K562 (cell line): Measurements from ENCODE around the gene NADK. TPM values are rescaled to one million over a fixed set of nuclear protein-coding genes. Genes with fewer than 3 reads are reported as not detected.

Experiments used
- ATAC-seq: fragments of 200-7000 bp; cut with Tn5 transposase; 3 replicates; pipeline ENCODE4 v1.9.1; 2020; ENCODE audit warnings: moderate library complexity
- BruUV-seq: library from RNA; stranded (reverse); fragments of 400-500 nt; replicated peaks from 2 replicates; lab custom pipeline; 2021; lab: Mats Ljungman, UMichigan
- CTCF ChIA-PET: fragments of 300-600 bp; formaldehyde crosslinking; extraction: SDS; loops from one replicate; lab custom pipeline; 2021; ENCODE audit warnings: low intra/inter-chr PET ratio; lab: Yijun Ruan, JAX
- POLR2A ChIA-PET: fragments of 300-600, 350-650 bp; sonication (Branson Sonifier 250); formaldehyde crosslinking; extraction: SDS; loops from one replicate; lab custom pipeline; 2021; ENCODE audit warnings: antibody characterized with exemption, inconsistent platforms; lab: Yijun Ruan, JAX
- DNase-seq, 4 experiments: peaks; one replicate each; pipeline versions ENCODE4 v3.0.0 to v3.0.0-alpha.2; 2011 to 2018; ENCODE audit warnings: low spot score in 3 of 4, mixed read lengths in 3 of 4; ENCODE audit errors: extremely low read depth in 1 of 4
- FAIRE-seq: peaks from 2 replicates; lab custom pipeline; 2011; peaks lifted over from hg19 to GRCh38; lab: Jason Lieb, UNC
- H2AFZ ChIP-seq: 2 replicates; pipeline ENCODE4 v1.6.0; 2011; ENCODE audit warnings: low read depth, low read length, control low read depth, inconsistent platforms
- H3K27ac ChIP-seq: fragments of 200-600 bp; 3 replicates; pipeline ENCODE4 v1.8.0; 2011; ENCODE audit warnings: low read depth, mild to moderate bottlenecking, control low read depth, inconsistent platforms, low read length, moderate library complexity, mixed read lengths; ENCODE audit errors: extremely low read depth
- H3K27me3 ChIP-seq, 2 experiments: fragments of 300-600 bp in 1 of 2; 2 replicates in 1 of 2; 3 replicates in 1 of 2; pipeline versions ENCODE4 v1.6.0 to v1.8.0; 2011; ENCODE audit warnings: inconsistent platforms in 2 of 2, low read length in 2 of 2, mild to moderate bottlenecking in 1 of 2, mixed read lengths in 1 of 2, moderate library complexity in 1 of 2; ENCODE audit not compliant: control insufficient read depth in 2 of 2, insufficient read depth in 2 of 2
- H3K36me3 ChIP-seq: fragments of 300-600 bp; 3 replicates; pipeline ENCODE4 v1.8.0; 2011; ENCODE audit warnings: mild to moderate bottlenecking, low read length, inconsistent platforms; ENCODE audit not compliant: control insufficient read depth, insufficient read depth
- H3K4me1 ChIP-seq, 2 experiments: fragments of 200-600 bp in 1 of 2; replicated peaks in 1 of 2; 2 replicates in 1 of 2; 3 replicates in 1 of 2; pipeline versions ENCODE4 v1.5.1 to v1.8.0; 2011; ENCODE audit warnings: inconsistent platforms in 2 of 2, low read length in 2 of 2, mild to moderate bottlenecking in 1 of 2, mixed read lengths in 1 of 2, moderate library complexity in 1 of 2; ENCODE audit not compliant: control insufficient read depth in 2 of 2, insufficient read depth in 2 of 2
- H3K4me2 ChIP-seq: 2 replicates; pipeline ENCODE4 v1.6.1; 2011; ENCODE audit warnings: low read length, control low read depth, inconsistent platforms, mixed read lengths; ENCODE audit not compliant: insufficient read depth
- H3K4me3 ChIP-seq: fragments of 200-600 bp; sonication (generic), shearing (Covaris generic); 2 replicates; pipeline ENCODE4 v1.5.1; 2016; ENCODE audit warnings: control low read depth, inconsistent platforms
- H3K79me2 ChIP-seq: fragments of 200-600 bp; 3 replicates; pipeline ENCODE4 v1.8.0; 2011; ENCODE audit warnings: low read length, inconsistent platforms; ENCODE audit not compliant: control insufficient read depth, insufficient read depth
- H3K9ac ChIP-seq, 2 experiments: 2 replicates each; pipeline versions ENCODE4 v1.6.0 to v1.6.1; 2011; ENCODE audit warnings: low read depth in 2 of 2, low read length in 2 of 2, control low read depth in 1 of 2, inconsistent platforms in 1 of 2, mild to moderate bottlenecking in 1 of 2, mixed read lengths in 1 of 2; ENCODE audit not compliant: insufficient read depth in 1 of 2
- H3K9me1 ChIP-seq: one replicate; pipeline ENCODE4 v1.6.0; 2011; ENCODE audit warnings: inconsistent platforms, mild to moderate bottlenecking, low read length, moderate library complexity; ENCODE audit not compliant: control insufficient read depth, insufficient read depth
- H3K9me3 ChIP-seq: replicated peaks from 2 replicates; pipeline ENCODE4 v1.5.1; 2011; ENCODE audit warnings: low read depth, low read length, inconsistent platforms; ENCODE audit not compliant: control insufficient read depth, insufficient read depth
- H4K20me1 ChIP-seq: replicated peaks from 2 replicates; pipeline ENCODE4 v1.6.1; 2011; ENCODE audit warnings: low read length, inconsistent platforms, mixed read lengths; ENCODE audit not compliant: control insufficient read depth, insufficient read depth
- FOXJ3 ChIP-seq: sonication (generic); formaldehyde crosslinking; IDR thresholded peaks from 2 replicates; pipeline ENCODE4 v1.4.0; 2020; ENCODE audit warnings: mild to moderate bottlenecking, missing genetic modification reagents
- IRF1 ChIP-seq: sonication (generic); formaldehyde crosslinking; IDR thresholded peaks from 2 replicates; pipeline ENCODE4 v1.8.0; 2022; ENCODE audit warnings: missing genetic modification reagents, mild to moderate bottlenecking, borderline replicate concordance
- MEF2A ChIP-seq: IDR thresholded peaks from 2 replicates; pipeline ENCODE4 v1.6.1; 2011; ENCODE audit warnings: low read depth, mild to moderate bottlenecking, low read length, moderate library complexity; ENCODE audit not compliant: control insufficient read depth
- MLX ChIP-seq, 2 experiments: fragments of 450-650 bp in 1 of 2; sonication (generic) in 1 of 2; formaldehyde crosslinking; conservative IDR thresholded peaks; 2 replicates each; pipeline versions ENCODE4 v1.4.0 to v1.8.1; 2020 to 2022; ENCODE audit warnings: mild to moderate bottlenecking in 1 of 2, missing genetic modification reagents in 1 of 2
- MYC ChIP-seq, 2 experiments: fragments of 250-450 bp in 1 of 2; sonication (Bioruptor Pico) in 1 of 2; IDR thresholded peaks; 2 replicates each; pipeline versions ENCODE4 v1.5.1 to v1.6.1; 2012 to 2021; ENCODE audit warnings: low read depth in 2 of 2, borderline replicate concordance in 1 of 2, improper control_type of control experiment in 1 of 2, low read length in 1 of 2, mild to moderate bottlenecking in 1 of 2, moderate library complexity in 1 of 2
- NRF1 ChIP-seq, 2 experiments: fragments of 450-650 bp; IDR thresholded peaks in 1 of 2; conservative IDR thresholded peaks in 1 of 2; 2 replicates each; pipeline ENCODE4 v1.6.1; 2014; ENCODE audit warnings: mild to moderate bottlenecking in 2 of 2
- RBM14 ChIP-seq: fragments of 200-400 bp; formaldehyde crosslinking; IDR thresholded peaks from 2 replicates; pipeline ENCODE4 v1.6.1; 2018; ENCODE audit warnings: low read depth, mild to moderate bottlenecking, low read length, moderate library complexity, borderline replicate concordance; ENCODE audit not compliant: insufficient read depth
- SIN3B ChIP-seq: fragments of 450-650 bp; IDR thresholded peaks from 2 replicates; pipeline ENCODE4 v1.6.1; 2017; ENCODE audit warnings: low read depth, mild to moderate bottlenecking, moderate library complexity
- ZNF324 ChIP-seq: fragments of 250-450 bp; sonication (Bioruptor Pico); IDR thresholded peaks from 2 replicates; pipeline ENCODE4 v1.4.0; 2020; ENCODE audit warnings: mild to moderate bottlenecking
- ZNF592 ChIP-seq: fragments of 450-650 bp; IDR thresholded peaks from 2 replicates; pipeline ENCODE4 v1.6.1; 2017; ENCODE audit warnings: antibody characterized with exemption, mild to moderate bottlenecking
- WGBS: fragments of 100-300 bp; shearing (Covaris generic); methylation state at CpG from one replicate; pipeline ENCODE4 v1.1.6; 2016; ENCODE audit warnings: low coverage, mixed read lengths; ENCODE audit not compliant: insufficient coverage; ENCODE audit errors: missing lambda C conversion rate; 5-methylcytosine and 5-hydroxymethylcytosine counted together
- in situ Hi-C: fragments of 300-500 bp; cut with MboI; formaldehyde crosslinking; loops from 4 replicates; pipeline ENCODE4 v1.15.0; 2018; ENCODE audit warnings: inconsistent platforms, mixed read lengths
- intact Hi-C: fragments of 100-400 bp; cut with micrococcal nuclease; formaldehyde crosslinking; loops from 2 replicates; pipeline ENCODE4 v1.14.2; 2022
- polyA plus RNA-seq, 8 experiments: library from polyadenylated mRNA; depleted of rRNA in 4 of 8; stranded (reverse) in 5 of 8; unstranded in 3 of 8; fragments of >200 nt; fragmentation: Nextera tagmentation in 2 of 8; fragmentation: Illumina TruSeq in 1 of 8; extraction: Ambion mirVana in 2 of 8; extraction: Trizol in 1 of 8; gene quantifications; 2 replicates each; pipeline versions ENCODE4 v1.2.1 to v1.2.3, GENCODE V29; 2011 to 2014; ENCODE audit warnings: inconsistent platforms in 1 of 8, missing spikeins in 1 of 8
- total RNA-seq, 7 experiments: library from RNA; depleted of rRNA in 6 of 7; stranded (reverse); fragments of >200 nt in 6 of 7; fragmentation: Illumina TruSeq in 2 of 7; extraction: Trizol in 2 of 7; gene quantifications; 2 replicates each; pipeline versions ENCODE4 v1.2.1 to v1.2.3, GENCODE V29; 2011 to 2021; ENCODE audit warnings: low replicate concordance in 1 of 7

NADK gene
- total and polyA plus RNA-seq, 9 of the 15 experiments (the other 6 are each of a cell fraction or from before 2014, with no cell fraction given) = 1.5 to 135 (median 75.1) TPM

GRCh38 chr1:1780598-1781525, 2.6 kb upstream of the NADK start:
- peaks cover 59 to 68% of the 10 kb centered on the region in 2 experiments for H3K4me1 ChIP-seq
- ChIA-PET POLR2A (interaction anchor here (0.5 to 2.3 kb wide), 13 partner anchors 8 to 502 kb away, joined by 3 to 12 read pairs (median 4); no protein-coding TSS in a partner anchor), CTCF (interaction anchor here (0.6 kb wide), 1 partner anchor 75 kb away, joined by 3 read pairs; no protein-coding TSS in a partner anchor)
- H3K9me3 ChIP-seq = no peaks in the 10 kb centered on the region
- DNase-seq (no peak), ATAC-seq (peak; percentile 3; the same call in 1 of the 3 replicates), FAIRE-seq (no peak)
- H3K9me1 ChIP-seq = no peaks in the 10 kb centered on the region
- intact Hi-C loops = loop anchor here (2.0 kb wide), 1 partner anchor 126 kb away; no protein-coding TSS in a partner anchor
- in situ Hi-C loops = no loop called here
- H3K79me2 ChIP-seq = peaks cover 25% of the 10 kb centered on the region
- peaks cover 8% of the 10 kb centered on the region; the same call in 1 of the 2 replicates for H4K20me1 ChIP-seq
- no peaks in the 10 kb centered on the region for H3K27me3 ChIP-seq
- peak overlapping the region; percentile 30; the same call in 1 of the 2 replicates for H3K4me2 ChIP-seq
- peak overlapping the region; percentile 86 to 96 for H3K9ac ChIP-seq
- H2AFZ ChIP-seq = peak overlapping the region; percentile 46; the same call in 1 of the 2 replicates
- H3K4me3 ChIP-seq = no peak overlapping the region
- H3K36me3 ChIP-seq = peaks cover 25% of the 10 kb centered on the region; the same call in 2 of the 3 replicates
- no TSS peak for BruUV-seq
- peak overlapping the region; percentile 94 for H3K27ac ChIP-seq
- 65% methylated on average over 7 of the region's 7 CpGs for WGBS
- no peak for TF ChIP-seq MYC (IDR thresholded peaks at IDR 0.05; ENCODE audit: low read depth, low read length)
- 0 out of 2 replicates have a peak, but pooled peaks have one; percentile 7 for TF ChIP-seq MYC (CRISPR knock-in tag; IDR thresholded peaks at IDR 0.05; ENCODE audit: borderline replicate concordance, low read depth)
- 0 out of 2 replicates have a peak, but pooled peaks have one; percentile 5 for TF ChIP-seq SIN3B
- TF ChIP-seq ZNF592 = peak; percentile 26; the same call in 1 of the 2 replicates
- TF ChIP-seq IRF1 (CRISPR knock-in tag) = no peak
- no peak for TF ChIP-seq MLX (CRISPR knock-in tag; conservative IDR thresholded peaks at IDR 0.05)
- TF ChIP-seq FOXJ3 = no peak
- no peak for TF ChIP-seq NRF1 (conservative IDR thresholded peaks at IDR 0.05 in 1 of 2, IDR thresholded peaks at IDR 0.05 in 1 of 2)
- TF ChIP-seq RBM14 = no peak
- TF ChIP-seq MEF2A = no peak
- TF ChIP-seq ZNF324 = no peak
